CD8-positive, alpha-beta memory T cell (primary cell): ENCODE measurements around the gene HIBADH. TPM values are rescaled to one million over a fixed set of nuclear protein-coding genes. Genes with fewer than 3 reads are reported as not detected.

Experiments used
- polyA plus RNA-seq: library from polyadenylated mRNA; unstranded; fragments of 300-500 nt; fragmentation: Illumina TruSeq; gene quantifications from one replicate; pipeline ENCODE4 v1.2.3, GENCODE V29; 2021
- total RNA-seq, 2 experiments: library from RNA; stranded (reverse); gene quantifications; one replicate each; pipeline ENCODE4 v1.2.3, GENCODE V29; 2021

HIBADH gene
- total and polyA plus RNA-seq, 3 experiments from 2014 or later: 19.8 to 33.8 (median 20.0) TPM

Other genes starting within 250 kb of the HIBADH start
- gene TAX1BP1, start 77.3 kb upstream of the HIBADH start, total RNA-seq: 10 to 100 TPM; 80.8 to 82.1 TPM
- gene TAX1BP1, start 77.3 kb upstream of the HIBADH start, polyA plus RNA-seq: 135 TPM